Fibroblast of skin of back (primary cell): ENCODE results near the gene C1orf174.

ENCODE experiments used
- DNase-seq: peaks from one replicate; pipeline ENCODE4 v3.0.0-alpha.2; 2013

Gene C1orf174

DNA sequence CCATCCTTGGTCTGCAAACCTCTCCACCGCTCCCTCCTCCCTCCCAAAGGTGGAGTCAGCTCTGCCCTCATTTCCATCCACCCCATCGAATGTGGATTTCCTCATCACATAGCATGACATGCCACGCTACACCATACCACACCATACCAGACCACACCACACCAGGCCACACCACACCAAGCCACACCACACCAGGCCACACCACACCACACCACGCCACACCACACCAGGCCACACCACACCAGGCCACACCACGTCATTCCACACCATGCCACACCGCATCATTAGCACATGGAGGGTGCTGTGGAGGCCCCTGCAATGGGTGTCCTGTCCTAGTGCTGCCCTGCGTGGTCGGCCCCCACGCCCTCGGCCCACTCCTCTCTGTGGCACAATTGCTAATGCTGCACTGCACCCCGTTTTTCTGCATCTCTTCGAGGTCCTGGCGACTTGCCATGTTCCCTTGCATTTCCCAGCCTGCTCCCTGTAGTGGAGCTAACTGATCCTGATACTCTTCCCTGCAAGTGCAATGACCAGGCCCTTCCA, 31.5 kb downstream of the C1orf174 start:
- no peak for DNase-seq

DNA sequence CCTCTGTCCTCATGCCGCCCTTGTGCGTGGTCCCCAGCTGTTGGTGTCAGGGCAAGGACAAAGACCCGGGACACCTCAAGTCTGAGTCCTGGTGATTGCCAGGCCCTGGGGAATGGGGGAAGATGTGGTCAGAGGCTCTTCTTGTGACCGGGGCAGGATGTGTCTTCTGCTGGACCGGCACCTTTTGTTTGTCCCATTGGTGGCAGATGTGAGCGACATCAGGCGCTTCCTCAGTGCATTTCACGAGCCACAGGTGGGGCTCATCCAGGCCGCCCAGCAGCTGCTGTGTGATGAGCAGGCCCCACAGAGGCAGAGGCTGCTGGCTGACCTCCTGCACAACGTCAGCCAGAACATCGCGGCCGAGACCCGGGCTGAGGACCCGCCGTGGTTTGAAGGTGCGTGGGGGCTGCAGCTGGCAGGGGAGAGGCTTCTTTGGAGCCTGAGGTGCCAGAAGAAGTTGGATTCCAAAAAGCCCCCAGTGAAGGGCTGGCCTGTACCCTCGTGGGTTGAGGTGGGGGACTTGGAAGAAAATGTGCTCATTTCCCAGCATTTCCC, 34.4 kb downstream of the C1orf174 start:
- no peak for DNase-seq

DNA sequence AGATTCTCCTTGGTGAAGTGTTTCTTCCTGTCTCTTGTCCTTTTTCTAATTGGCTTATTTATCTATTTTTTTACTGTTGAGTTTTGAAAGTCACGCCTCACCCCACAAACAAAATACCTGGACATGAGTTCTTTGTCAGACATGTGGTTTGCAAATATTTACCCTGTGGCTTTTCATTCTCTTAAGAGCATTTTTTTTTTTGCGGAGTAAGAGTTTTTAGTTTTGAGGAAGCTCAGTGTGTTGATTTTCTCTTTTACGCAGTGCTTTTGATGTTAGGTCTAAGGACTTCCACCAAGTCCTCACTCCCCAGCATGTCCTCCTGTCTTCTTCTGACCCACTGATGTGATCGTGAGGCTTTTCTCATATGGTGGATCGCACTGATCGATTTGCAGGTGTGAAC, 35.2 kb downstream of the C1orf174 start:
- no peak for DNase-seq

DNA sequence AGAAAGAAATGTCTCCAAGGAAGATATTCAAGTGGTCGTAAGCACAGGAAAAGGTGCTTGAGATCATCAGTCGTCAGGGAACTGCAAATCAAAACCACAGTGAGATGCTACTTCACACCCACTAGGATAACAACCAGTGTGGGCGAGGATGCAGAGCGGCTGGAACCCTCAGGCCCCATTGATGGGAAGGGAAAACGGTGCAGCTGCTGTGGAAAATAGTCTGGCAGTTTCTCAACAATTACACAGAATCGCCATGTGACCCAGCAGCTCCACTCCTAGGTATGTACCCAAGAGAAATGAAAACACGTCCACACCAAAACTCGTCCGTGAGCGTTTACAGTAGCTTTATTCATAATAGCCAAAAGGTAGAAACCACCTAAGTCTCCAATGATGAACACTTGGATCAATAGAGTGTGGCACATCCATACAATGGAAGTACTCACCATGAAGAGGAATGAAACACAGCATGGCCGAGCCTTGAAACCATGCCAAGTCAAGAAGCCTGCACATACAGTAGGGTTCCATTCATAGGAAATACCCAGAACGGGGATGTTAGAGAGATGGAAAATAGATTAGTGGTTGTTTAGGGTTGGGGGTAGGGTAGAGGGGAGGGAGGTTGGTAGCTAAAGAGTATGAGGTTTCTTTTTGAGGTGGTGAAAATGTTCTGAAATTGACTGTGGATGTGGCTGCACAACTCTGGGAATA, 36.7 kb downstream of the C1orf174 start:
- no peak for DNase-seq

DNA sequence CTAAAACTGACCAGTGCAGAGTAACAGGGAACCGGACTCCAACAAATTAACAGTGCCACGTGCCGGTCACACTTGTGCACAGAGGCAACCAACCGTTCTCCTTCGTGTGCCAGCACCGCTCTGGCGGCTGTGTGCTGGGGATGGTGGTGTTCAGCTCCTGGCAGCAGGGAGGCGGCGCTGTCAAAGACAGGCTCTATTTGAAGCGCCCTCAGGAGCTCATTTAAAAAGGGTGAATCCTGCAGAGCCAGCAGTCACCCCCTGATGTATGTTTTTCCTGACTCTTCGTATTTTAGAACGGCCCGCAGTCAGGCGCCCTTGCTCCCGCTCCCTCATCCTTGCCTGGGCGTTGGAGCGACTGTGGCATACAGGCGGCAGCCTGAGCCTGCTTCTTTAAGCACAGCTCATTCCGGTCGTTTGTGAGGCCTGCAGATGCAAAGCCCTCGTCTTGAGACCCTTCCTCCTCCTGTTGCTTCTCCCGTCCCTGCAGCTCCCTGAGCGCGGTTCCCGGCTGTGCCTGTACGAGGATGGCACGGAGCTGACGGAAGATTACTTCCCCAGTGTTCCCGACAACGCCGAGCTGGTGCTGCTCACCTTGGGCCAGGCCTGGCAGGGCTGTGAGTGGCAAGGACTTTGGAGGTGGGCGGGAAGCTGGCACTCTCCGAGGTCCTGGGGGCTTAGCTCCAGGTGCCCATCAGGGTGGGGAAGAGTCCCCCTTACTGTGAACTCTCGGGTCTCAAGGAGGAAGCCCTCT, 41.7 kb downstream of the C1orf174 start:
- DNase-seq, result peak; percentile 40

DNA sequence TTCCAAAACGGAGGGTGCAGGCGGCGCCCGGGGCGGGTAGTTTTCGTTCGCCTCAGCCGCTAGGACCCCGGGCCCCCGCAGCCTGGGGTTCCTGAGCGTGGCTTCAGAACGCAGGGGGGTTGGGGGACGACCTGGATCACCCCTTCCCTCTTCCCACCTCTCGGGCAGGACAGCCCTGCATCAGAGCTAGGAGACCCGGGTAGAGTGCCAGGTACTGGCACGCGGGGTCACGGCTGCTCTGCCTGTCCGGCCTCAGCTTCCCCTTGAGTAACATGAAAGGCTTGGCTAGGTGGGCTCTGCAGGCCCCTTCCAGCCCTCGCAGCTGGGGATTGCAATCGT, 42.3 kb downstream of the C1orf174 start:
- no peak for DNase-seq

DNA sequence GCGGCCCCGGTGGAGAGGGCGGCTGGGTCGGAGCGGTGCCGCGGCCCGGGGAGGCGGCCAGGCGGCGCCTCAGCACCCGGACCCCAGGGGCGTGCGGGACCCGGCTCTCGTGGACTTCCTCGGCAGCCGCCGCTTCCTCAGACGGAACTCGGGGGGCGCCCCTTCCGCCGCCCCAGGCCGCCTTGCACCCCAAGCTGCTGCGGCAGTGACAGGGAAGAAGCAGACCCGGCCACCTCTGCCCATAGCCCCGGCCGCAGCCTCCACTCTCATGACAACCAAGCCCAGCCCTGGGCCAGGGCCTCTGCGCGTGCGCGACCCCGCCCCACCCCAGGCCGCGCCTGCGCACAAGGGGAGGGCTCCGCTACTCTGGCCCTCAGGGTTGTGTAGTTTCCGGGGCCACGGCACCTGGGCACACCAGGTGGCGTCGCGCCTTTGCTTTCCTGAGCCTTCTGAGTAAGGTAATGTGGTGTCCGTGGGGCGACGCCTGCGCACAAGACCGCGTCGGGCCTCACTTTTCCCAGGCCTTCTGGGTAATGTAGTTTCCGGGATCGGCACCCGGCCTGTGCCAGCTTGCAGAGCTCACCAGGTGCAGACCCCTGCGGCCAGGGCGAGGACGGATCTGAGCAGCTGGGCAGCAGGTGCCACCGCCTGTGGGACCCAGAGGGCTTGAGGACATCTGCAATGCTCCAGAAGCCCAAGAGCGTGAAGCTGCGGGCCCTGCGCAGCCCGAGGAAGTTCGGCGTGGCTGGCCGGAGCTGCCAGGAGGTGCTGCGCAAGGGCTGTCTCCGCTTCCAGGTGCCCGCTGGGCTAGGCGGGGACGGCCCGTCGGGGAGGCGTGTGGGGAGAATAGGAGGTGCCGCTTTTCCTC, 42.9 kb downstream of the C1orf174 start, which contains the start of the genes CEP104 and DFFB:
TSS of gene CEP104 (minus strand) at position 289 of the 868 bp plus-strand sequence. CDS start 4,804 bp downstream, outside the sequence.
TSS of gene DFFB (plus strand) at position 554 of the 868 bp plus-strand sequence. CDS start at position 682, 128 bp downstream.
- DNase-seq, result peak; percentile 75

DNA sequence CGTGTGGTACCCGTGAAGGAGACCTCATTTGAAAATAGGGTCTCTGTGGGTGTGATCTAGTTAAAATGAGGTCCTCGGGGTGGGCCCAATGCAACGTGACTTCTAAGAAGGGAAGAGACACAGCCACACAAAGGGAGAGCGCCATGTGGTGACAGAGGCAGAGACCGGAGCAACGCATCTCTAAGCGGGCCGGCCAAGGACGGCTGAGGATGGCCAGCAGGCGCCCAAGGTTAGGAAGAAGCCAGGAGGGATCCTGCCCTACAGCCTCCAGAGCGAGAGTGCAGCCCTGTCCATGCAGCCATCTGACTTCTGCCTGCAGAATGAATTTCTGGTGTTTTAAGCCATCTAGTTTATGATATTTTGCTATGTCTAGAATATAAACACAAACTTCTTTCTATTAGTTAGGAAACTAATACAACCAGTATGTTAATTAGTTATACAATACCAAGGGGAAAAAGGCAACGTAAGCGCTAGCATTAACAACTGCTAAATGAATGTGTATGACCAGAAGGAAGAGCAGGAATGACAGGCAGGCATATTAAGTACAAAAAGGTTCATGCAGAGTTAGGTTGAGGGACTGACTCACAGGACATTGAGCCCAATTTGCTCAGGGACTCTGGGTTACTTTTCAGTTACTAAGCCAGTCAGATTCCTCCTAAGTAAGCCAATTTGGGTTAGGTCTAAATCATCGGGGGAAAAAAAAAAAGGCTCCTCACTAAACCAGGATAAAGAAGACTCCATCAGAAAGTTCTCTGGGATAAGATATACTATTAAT, 47.2 kb downstream of the C1orf174 start:
- no peak for DNase-seq

DNA sequence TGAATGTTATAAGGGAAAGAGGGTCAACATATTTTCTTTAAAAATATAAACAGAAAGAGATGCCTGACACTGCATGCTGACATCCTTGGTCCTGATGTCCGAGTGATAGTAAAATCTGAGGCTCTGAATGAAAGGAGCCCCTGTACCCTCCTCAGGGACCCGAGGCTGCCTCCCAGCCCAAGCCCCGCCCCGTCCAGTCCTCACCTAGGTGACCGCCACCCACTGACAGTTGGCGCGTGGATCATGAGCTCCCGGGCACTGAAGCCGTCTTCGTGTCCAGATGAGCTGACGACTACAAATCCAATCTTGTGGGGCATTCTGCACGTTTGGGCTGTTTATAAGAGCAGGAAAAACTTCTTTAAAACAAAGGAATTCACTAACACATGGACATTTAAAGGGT, 48.0 kb downstream of the C1orf174 start:
- no peak for DNase-seq

DNA sequence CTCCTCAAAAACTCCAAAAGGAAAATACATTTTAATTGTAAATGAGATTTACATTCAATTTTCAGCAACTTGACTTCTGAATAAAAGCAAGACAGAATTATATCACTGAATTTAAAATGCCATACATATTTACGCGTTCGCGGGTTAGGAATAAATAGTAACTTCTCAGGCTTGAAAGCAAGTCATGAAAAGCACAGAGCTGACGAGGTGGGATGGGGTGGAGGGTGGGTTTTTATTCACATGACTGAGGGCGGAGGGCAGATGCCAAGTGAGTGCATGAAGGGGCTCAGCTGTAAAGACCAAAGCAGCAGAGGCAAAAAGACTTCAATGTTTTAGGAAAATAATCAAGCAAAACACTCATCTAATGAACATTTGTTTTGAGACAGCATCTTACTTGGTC, 48.8 kb downstream of the C1orf174 start:
- DNase-seq, result no peak

DNA sequence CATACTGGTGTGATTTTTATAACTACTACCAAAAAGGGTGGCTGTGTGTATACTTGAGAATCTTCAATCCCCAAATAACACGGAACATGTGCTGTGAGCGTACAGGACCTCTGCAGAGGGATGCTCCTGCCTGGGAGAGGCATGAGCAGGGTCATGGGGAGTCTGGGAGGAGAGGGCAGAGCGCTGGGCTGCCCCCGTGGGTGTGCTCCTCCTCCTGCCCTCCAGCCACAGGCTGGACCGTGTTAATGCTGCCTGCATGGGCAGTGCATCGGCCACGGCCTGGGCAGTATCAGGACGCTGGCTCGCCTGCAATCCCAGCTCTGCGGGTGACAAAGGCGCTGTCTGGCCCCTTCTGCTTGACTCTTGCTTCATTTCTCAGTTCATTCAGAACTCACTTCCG, 49.2 kb downstream of the C1orf174 start:
- DNase-seq, result no peak

DNA sequence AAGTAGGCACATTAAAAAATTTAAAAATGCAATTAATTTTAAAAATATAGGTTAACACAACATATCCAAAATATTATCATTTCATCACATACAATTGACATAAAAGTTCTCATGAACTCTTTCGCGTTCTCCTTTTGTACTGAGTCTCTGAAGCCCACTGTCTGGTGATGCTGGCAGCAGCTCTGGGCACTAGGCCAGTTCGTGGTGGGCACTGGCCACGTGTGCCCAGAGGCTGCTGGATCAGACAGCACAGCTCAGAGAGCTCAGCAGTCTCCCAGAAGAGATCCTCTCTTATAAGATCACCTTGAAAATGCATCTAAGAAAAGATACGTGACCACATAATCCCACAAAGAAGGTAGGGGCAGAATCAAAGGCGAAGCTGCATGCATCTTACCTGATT, 53.0 kb downstream of the C1orf174 start:
- no peak for DNase-seq

DNA sequence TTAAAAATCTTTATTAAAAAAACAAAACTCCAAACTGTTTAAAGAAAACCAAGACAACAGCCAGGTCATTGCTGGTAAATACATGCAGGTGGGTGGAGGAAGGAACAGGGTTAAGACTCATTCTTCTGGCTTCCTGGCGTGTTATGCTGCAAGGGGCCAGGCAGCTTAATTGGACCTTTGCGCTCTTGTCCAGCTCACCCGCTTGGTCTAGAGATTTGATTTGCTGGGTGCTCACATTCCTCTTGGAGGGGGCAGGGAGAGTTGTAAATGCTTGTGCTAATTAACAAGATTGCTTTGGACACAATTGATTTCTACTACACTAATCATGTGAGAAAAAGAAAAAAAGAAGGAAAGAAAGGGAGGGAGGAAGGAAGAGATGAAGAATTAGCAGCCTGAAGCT, 53.5 kb downstream of the C1orf174 start:
- DNase-seq, result no peak

DNA sequence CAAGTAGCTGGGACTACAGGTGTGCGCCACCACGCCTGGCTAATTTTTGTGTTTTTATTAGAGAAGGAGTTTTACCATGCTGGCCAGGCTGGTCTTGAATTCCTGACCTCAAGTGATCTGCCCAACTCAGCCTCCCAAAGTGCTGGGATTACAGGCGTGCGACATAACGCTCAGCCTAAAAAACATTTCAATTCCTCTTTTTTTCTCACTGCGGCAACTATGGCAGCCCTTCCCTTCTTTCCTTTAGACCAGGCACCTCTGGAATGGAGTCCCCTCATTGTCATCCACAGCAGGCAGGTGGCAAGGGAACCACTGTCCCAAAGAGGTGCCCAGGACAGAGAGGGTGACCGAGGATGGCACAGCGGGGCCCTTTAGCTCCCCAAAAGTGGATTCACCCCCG, 57.2 kb downstream of the C1orf174 start:
- DNase-seq, result no peak

DNA sequence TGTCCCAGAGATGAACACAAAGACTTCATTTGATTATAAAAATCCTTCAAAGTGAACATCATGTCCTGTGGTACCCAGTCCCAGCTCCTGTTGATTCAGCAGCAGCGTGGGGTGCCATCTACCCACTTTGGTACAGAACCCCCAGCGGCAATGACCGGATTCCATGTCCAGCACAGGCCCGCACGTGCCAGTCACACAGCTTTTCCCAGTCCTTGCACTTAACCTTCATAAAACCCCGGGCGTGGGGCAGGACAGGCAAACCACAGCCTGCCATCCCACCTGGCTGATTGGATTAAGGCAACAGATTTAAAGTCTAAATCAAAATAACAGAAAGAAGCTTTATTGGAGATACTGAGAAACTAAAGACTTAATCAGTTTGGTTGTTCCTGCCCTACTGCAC, 58.6 kb downstream of the C1orf174 start:
- no peak for DNase-seq
